ENCODE data around the gene TTC36.

DNA sequence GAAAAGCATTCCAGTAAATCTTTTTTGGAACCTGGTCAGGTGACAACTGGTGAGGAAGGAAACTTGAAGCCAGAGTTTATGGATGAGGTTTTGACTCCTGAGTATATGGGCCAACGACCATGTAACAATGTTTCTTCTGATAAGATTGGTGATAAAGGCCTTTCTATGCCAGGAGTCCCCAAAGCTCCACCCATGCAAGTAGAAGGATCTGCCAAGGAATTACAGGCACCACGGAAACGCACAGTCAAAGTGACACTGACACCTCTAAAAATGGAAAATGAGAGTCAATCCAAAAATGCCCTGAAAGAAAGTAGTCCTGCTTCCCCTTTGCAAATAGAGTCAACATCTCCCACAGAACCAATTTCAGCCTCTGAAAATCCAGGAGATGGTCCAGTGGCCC, 24.1 kb upstream of the TTC36 start:
- no peak for TF ChIP-seq EZH2 (IDR thresholded peaks at IDR 0.05)
- no peak for TF ChIP-seq POLR2AphosphoS5 (IDR thresholded peaks at IDR 0.05; ENCODE audit: borderline replicate concordance, low read depth, low read length)
- TF ChIP-seq FOXP2 (optimal IDR thresholded peaks at IDR 0.05; ENCODE audit: control extremely low read depth, extremely low read length, insufficient read depth) = no peak

All from SK-N-MC (cell line).